Measurements from ENCODE around the gene PPP1R15B.
"Not testable (repeated sequence)": the region's sequence is repeated elsewhere in the genome, so short reads cannot be mapped to it uniquely, and the experiment has no call there.

PPP1R15B gene

DNA sequence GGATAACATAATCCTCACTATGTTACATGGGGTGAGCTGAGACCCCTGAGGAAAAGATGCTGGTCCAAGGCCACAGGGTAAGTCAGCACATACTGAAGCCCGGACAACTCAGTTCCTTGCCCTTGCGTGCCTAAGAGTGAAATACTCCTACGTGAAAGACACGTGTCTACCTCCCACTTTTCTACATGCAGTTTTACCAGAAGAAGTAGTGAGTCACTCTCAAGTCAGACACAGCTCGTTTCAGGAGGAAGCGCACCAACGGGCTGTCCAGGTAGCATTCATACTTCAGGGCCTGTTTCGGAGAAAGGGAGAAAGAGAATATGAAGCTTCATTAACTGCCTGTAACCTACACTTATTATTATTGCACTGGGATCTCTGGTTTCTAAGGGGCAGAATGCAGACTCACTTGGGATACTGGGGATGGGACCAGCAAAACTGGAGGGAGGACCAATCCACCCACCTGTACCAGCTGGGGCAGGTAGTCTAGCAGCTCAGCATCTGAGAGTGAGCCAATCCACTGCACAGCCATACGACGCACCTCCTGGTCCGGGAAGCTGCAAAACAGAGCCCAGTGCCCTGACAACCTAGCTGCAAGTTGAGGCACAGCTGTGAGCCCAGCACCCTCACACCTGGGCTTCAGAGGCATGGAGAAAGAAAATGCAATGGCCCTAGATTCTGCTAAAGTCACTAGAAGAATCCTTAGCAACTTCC, 32.4 kb upstream of the PPP1R15B start:
- DNase-seq (ENCODE audit: low read depth in 2 of 2) = peak in 1 of 2 donors; percentile 17

DNA sequence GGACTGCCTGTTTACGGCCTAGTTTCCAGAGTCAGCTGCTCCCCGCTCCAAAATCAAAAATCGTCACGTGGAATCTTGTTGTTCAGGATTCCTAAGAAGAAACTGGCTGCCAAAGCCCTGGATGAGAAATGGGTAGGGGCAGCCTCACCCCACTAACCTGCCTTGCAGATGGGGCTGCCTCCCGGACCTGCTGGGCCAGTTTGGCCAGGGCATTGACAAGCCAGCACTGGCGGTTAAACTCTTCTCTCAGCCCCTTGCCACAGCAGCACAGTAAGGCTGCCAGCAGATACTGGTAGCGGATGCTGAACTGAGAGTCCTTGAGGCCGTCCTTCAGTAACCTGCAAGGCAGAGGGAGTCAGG, 31.6 kb upstream of the PPP1R15B start:
- DNase-seq (ENCODE audit: low read depth in 2 of 2) = no peak

DNA sequence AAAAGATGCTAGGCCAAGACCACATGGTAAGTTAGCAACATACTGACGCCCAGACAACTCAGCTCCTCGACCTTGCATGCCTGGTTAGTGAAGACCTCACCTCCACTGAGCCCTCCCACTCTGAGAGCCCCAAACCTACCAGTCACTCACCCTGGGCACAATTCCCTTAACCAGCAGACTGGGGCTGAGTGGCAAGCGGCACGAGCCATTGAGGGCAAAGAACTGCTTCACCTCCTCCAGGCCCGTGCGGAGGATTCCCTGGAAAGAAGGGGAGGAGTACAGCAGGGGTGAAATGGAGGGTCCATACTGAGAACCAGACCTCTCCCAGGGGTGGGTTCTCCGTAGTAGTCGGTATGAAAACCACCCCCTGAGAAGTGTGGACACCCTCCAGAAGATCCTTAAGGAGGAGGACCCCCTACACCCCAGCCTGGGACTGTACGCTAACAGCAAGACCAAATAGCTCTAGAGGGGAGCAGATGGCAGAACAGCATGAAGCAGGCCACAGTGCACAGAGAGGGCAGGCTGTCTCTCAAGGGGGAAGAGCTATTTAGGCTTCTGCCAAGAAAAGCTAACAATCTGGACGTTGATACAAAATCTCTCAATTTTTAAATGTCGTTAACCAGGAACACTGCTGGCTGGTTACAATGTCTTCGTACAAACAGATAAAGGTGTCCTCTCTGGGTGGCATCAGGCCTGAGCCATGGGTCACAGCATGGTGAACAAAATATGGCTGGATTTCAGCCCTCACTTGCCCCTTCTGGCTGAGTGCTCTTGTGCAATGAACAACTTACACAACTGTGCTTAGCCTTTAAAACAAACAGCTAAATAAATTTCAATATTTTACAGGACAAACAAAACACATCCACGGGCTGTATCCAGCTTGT, 31.0 kb upstream of the PPP1R15B start:
- no peak for DNase-seq (ENCODE audit: low read depth in 2 of 2)

DNA sequence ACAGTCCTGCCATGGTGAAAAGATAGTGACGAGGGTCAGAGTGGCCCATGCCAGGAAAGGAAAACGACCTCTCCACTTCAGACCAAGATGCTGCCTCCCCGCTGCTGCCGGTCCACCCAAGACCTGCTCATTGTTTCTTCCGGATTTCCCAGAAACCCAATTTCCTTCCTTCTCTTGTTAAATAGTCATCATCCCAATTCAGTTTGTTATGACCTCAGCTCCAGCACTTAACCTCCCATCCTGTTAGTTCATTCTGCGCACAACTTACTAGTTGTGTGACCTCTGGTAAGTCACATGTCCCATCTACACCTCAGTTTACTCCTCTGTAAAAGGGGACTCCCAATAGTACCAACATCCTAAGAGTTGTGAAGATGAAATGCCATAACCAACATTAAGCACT, 29.9 kb upstream of the PPP1R15B start:
- DNase-seq (ENCODE audit: low read depth in 2 of 2) = no peak

DNA sequence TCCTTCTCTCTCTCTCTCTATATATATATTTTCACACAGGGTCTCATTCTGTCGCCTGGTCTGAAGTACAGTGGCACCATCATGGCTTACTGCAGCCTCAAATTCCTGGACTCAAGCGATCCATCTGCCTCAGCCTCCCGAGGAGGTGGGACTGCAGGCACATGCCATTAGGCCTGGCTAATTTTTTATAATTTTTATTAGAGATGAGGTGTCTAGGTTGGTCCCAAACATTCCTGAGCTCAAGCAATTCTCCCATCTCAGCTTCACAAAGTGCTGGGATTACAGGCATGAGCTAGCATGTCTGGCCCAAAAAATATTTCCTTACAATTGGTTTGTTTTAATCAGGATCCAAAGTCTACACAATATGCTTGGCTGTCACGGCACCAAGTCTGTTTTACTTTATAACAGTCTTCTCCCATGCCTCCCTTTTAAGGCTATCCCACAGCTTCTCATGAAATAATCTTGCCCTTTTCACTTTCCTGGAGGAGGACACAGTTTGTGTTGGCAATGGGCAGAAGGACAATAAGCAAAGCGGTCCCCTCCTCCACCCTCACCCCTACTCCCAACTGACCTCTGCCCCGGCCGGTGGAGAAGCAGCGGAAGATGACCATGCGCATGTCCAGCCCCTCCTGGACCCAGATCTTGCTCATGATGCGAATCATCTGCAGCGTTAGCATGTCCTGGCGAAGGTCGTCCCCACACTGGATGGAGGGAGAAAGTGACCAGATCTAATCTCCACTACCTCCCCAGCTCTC, 28.2 kb upstream of the PPP1R15B start:
- no peak for DNase-seq (ENCODE audit: low read depth in 2 of 2)

DNA sequence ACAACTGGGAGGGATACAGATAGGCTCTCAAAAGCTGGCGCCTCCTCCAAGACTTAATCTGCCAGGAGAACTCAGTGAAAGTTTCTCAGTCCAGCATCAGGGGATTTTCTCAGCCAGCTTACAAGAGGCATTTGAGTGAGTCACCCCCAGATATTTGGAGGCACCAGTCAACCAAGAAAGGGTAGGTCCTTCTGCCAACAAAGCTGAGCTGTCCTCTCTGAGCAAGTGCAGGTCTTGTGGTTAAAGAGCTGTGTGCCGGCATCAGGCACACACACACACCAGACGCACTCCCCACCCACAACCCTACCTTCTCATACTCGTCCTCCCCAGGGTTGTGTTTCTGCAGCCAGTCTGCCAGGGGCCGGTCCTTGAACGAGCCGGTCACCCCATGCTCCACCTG, 27.0 kb upstream of the PPP1R15B start:
- no peak for DNase-seq (ENCODE audit: low read depth in 2 of 2)

DNA sequence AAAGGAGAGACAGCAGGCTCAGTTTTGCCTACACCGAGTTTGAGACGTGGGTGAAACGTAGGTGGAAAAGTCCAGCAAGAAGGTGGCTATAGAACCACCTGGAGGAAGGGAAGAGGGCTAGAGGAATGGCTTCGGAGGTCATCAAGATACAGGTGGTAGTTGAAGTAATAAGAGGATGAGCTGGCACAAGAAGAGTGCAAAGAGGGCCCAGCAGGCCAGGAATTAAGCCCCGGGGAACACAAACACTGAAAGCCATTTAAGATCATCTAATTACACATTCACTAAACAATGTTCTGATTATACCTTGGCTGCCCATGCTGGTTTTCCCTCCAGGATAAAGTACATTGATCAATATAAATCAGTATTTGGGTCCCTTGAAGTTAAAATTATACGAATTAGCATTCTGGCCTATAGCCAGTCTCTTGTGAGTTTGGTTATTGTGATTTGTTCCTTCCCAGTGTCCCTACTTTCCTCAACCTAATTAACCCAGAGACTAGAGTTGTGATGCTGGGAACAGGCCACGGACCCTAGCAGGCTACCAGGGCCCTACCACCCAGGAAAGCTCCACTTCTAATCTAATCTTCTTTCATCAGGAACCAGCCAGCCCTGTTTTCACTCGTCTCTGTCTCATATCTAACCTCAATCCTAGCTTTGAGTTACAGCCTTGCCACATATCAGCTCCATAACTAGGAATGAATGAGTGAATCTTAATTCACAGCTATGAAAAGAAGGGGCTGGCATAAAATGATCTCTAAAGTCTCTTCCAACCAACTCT, 26.4 kb upstream of the PPP1R15B start:
- no peak for DNase-seq (ENCODE audit: low read depth in 2 of 2)

DNA sequence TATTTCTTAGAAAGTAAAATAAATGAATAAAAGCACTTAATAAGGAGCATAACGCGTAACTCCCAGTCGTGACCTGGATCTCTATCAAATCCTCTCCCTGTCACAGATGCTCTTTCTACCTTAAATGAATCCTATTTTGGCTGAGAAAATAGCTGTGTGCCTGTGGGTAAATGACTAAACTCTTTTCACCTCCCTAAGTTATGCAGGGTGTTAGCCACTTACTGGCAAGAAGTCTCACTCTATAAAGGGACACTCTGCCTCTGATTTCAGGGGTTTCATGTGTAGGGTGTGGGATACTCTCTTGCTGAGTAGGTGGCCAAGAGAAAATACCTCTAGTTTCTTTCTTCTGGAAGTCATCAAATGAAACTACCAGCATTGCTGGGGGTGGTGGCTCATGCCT, 24.3 kb upstream of the PPP1R15B start:
- DNase-seq (ENCODE audit: low read depth in 2 of 2) = no peak

DNA sequence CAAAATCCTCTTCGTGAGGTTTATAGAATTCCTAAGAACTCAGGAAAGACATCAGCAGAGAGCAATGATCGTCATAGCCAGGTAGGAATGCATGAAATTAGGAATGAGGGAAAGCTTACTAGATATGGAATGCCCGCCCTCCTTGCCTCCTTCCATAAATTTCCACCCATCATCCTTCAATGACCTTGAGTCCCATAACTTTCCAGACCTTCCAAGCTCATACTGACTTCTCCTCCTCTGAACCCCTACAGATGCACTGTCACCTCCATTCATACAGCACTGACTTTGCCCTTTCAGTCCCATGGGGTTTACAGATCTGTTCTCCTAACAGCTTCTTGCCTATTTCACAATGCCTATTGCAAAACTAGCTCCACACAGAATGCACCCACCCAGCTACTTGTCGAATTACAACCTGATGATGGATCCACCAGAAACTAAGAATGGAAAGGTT, 23.8 kb upstream of the PPP1R15B start:
- DNase-seq (ENCODE audit: low read depth in 2 of 2) = no peak

DNA sequence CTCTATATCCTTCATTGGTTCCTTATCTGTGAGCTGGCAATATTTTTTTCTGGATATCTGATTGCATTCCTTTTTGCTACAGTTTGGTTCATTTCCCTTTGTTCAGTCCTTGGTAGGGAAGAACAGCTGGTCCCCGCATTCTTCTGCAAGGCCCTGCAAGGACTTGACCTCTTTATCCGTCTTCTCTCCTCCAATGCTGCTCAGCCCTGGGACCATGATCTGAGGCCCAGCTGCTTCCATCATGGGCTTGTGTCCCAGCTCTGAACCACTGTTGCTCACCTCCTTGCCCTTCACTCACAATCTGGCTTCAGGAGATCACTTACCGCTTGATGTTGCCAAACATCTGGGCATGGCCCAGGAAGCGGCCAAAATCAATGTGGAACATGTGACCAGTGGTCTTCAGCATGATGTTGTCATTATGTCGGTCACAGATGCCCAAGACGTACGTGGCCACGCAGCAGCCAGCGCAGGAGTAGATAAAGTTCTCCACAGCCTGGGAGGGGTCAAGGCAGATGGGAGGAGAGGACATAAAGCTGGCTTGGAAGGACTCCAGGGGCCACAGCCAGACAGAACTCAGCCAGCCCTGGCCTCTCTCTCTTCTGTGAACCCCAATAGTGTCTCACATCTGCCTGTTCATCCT, 22.6 kb upstream of the PPP1R15B start:
- DNase-seq (ENCODE audit: low read depth in 2 of 2) = no peak

DNA sequence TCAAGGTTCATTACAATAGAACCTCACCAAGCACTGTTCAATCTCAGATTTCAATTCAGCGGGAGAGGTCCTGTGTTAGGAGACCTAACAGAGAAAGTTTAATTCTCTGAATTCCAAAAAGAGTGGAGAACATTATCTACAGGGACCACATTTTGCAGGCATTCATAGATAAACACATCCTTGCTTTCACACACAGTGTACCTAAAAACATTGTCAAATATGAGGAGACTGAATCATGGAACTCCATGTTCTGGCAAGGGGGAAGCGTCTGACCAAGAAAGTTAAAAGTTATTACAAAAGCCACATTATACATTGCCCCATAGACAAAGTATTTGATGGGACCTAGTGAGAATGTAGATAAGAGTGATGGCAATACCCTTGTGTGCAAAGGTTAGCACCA, 21.1 kb upstream of the PPP1R15B start:
- no peak for DNase-seq (ENCODE audit: low read depth in 2 of 2)

DNA sequence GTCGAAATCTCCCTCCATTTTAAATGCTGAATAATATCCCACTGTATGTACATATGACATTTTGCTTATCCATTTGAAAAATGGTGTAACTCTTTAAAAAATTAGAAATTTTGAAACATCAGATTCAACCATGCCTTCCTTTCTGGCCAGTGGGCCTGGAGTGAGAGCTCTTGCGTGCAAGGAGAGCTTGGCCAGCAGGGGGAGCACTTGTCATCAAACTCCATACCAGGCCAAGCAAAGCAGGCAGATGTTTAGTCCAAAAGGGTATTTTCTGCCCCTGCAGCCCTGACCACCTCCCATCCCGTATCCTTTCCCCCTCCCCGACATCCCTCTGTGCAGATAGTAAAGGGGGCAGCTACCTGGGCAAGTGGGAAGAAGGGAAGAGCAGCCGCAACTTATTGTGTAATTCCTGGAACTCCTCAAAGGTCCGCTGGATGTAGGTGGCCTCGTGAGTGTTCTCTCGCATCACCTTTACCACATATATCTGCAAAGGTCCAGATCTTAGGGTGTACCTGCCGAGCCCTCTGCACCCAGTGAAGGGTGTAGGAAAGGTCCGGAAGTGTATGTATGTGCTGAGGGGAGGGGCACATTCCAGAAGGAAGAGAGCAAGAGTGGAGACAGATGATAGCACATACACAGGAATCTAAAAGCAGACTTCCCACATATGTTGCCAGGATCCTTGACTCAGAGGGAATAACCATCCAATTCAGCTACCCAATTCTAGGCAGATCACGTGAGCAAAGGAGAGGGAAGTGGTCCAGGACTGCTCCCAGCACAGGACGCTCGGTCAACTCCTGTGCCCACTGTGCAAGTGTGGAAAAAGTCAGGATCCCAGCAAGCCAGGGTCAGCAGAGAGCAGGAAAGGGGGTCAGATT, 19.9 kb upstream of the PPP1R15B start:
- peak; percentile 81 for DNase-seq (ENCODE audit: low read depth in 2 of 2)

DNA sequence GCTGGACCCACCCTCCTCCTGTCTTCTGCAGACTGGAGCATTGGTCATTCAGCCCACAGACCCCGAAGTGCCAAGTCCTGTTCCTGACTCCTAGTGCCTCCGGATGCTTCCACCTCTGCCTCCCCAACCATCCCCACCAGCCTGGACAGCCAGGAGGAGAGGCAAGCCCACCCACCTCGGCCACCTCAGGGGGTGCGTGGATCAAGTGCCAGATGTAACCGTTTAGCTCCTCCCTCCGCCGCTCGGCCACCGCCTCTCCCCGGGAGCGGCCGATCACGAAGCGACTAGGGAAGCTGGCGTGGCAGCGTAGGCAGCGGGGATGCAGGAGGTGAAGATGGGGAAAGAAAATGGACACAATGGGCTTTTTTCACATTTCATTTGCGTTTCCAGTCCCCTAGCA, 18.1 kb upstream of the PPP1R15B start:
- no peak for DNase-seq (ENCODE audit: low read depth in 2 of 2)

DNA sequence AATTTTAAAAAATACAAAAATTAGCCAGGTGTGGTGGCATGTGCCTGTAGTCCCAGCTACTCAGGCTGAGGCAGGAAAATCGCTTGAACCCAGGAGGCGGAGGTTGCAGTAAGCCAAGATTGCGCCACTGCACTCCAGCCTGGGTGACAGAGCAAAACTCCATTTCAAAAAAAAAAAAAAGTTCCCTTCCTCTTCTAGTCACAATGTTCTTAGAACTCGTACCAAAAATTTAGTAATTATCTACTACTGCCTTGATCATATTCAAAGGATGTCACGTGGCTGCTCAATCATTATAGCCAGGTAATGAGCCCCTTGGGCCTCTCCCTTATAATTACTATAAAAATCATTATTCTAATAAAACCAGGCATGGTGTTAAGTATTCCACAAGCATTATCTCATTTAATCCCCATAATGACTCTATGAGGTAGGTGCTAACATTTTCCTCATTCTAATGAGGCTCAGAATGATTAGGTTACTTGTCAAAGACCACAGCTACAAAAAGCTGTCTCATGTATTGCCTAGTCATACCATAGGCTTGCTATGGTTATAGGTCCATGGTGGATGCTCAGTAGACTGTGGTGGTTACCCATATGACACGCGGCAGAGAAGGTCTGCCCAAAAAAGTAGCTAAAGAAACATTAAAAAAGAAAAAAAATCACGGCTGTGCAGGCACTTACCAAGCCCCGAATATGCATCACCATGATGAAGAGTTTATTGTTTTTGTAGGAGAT, 15.5 kb upstream of the PPP1R15B start:
- no peak for DNase-seq (ENCODE audit: low read depth in 2 of 2)

DNA sequence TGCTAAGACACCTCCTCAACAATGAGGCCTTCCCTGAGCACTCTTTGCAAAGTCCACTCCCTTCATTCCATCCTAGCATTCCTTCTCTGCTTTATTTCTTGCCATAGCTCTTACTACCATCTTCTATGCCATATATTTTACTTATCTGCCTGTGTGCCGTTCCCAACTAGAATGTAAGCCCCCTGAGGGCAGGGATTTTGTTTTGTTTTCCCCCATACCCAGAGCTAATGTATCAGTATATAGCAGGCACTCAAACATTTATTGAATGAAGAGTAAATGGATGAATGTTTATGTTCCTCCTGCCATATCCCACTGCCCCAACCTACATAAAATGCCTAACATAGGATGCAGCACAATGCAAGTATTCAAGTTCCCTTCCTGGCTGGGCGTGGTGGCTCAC, 14.9 kb upstream of the PPP1R15B start:
- no peak for DNase-seq (ENCODE audit: low read depth in 2 of 2)

DNA sequence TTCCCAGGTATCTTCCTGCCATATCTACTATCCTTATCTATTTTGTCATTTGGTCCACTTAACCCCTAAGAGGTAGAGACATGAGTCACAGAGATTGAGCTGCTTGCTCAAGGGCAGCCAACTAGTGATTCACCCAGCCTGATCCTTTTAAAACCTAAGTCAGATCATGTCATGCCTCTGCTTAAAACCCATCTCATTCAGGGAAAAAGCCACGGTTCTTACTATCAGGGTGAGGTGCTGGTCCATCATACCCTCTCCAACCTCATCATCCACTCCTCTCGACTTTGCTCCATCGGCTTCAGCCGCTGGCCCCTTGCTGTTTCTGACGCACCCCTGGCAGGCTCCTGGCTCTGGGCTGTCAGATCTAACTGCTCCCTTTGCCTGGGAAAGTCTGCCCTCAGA, 14.4 kb upstream of the PPP1R15B start:
- no peak for DNase-seq (ENCODE audit: low read depth in 2 of 2)

DNA sequence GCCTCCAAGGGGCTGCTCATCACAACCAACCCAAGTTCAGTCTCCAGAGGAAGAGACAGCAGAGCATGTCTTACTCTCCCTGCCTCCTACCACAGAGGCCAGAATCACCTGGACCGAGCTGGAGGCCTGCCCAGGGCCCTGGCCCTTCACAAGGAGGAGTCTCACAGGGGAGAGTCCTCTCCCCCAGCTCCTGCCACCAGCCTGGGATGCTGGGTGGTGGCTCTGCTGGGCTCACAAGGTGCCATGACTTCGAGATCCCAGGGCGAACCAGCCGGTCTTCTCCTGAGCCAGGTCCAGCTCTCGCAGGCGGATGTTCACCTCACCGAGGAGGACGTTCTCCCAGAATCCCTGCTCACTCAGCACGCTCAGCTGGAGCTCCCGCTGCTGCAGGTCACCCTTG, 13.0 kb upstream of the PPP1R15B start:
- no peak for DNase-seq (ENCODE audit: low read depth in 2 of 2)

DNA sequence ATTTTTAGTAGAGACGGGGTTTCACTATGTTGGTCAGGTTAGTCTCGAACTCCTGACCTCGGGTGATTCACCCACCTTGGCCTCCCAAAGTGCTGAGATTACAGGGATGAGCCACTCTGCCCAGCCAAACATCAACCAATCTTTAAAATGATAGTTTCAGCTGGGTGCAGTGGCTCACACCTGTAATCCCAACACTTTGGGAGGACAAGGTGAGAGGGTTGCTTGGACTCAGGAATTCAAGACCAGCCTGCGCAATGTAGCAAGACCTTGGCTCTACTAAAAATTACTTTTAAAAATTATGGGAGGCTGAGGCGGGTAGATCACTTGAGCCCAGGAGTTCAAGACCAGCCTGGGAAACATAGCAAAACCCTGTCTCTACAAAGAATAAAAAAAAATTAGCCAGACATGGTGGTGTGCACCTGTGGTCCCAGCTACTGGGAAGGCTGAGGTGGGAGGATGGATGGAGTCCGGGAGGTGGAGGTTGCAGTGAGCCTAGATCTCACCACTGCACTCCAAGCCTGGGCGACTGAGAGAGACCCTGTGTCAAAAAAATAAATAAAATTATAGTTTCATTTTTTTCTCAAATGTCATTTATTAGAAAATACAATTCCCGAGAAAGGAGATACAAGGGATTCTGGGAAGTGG, 10.6 kb upstream of the PPP1R15B start:
- not testable (repeated sequence) for DNase-seq (ENCODE audit: low read depth in 2 of 2)

DNA sequence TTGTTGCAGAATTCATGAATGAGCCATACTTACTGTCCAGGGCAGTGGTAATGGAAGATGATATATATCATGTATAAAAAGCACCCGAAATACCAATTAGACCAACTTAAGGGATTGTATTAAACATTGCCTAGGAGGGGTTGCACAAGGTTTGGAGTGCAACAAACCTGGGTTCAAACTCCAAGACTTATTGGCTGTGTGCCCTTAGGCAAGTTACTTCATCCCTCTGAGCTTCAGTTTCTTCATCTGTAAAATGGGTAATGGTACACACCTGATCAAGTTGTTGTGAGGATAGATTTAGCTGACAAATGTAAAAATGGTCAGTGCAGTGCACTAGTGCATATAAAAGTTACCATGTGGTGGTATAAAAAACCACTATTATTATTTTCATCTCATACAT, 9.8 kb upstream of the PPP1R15B start:
- DNase-seq (ENCODE audit: low read depth in 2 of 2) = no peak
